NCI-H2107 treated with DMSO at 0.1 percent for 48 hours (cell line): ENCODE measurements around the gene PBX1.

Source experiments
- DNase-seq: peaks from one replicate; lab custom pipeline; 2025; ENCODE audit not compliant: unreplicated experiment; lab: John Stamatoyannopoulos, UW

PBX1 gene

DNA sequence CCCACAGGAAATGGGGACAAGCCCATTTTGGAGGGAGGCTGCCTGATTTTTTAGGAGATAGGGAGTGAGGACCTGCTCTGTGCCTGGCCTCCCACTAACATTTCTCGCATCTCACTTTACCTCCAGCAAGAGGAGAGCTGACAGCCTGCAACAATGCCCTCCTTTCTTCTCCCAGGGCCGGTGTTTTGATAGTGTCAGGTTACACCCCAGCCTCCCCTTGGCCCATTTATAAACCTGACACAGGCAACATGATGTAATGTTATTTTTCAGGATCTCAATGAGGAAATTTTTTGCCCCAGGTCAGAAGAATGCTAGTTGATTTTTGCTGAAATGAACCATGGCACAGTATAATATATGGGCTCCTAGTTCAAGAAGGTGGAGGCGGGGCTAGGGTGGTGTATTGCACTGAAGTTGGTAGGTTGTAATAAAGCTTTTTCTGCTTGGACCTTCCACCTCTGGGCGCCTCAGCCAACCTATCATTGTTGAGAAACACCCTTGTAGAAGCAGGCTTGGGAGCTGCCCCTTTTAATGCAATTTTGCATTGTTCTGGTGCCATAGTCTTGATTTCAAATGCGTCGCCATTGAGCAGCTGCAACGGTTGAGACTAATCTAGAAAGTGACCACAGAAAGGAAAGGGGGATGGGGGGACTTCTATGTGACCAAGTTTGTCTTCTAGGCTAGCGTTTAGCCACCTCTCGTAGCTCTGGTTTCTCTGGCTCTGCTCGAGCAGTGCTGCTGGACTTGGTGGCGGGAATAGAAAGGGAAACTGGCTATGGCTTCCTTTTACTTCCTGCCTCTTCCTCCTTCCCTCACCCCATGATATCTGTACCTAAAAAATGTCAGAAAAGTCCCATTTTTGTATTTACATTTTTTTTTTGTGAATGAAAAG is 53.0 kb downstream of the PBX1 start:
- DNase-seq, result peak; percentile 98

GRCh38 chr1:164613176-164613575 is 54.2 kb downstream of the PBX1 start:
- peak; percentile 68 for DNase-seq

DNA sequence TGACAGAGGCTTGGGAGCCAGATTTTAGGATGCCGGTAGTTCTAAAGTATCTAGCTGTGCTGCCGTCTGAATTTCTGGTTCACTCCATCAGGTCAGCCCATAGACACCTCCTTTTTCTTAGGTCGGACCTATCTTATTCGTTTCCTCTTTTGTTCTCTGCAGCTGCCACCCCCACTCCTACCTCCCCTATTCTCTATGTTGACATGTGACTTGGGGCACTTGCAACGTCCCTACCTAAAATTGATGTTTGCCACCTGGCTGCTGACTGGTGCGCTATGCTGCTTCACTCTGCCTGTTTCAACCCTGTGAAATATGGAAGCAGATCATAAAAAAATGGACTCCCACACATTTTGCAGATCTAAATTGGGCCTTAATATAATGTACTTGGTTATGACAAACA is 55.3 kb downstream of the PBX1 start:
- DNase-seq, result peak; percentile 89

DNA sequence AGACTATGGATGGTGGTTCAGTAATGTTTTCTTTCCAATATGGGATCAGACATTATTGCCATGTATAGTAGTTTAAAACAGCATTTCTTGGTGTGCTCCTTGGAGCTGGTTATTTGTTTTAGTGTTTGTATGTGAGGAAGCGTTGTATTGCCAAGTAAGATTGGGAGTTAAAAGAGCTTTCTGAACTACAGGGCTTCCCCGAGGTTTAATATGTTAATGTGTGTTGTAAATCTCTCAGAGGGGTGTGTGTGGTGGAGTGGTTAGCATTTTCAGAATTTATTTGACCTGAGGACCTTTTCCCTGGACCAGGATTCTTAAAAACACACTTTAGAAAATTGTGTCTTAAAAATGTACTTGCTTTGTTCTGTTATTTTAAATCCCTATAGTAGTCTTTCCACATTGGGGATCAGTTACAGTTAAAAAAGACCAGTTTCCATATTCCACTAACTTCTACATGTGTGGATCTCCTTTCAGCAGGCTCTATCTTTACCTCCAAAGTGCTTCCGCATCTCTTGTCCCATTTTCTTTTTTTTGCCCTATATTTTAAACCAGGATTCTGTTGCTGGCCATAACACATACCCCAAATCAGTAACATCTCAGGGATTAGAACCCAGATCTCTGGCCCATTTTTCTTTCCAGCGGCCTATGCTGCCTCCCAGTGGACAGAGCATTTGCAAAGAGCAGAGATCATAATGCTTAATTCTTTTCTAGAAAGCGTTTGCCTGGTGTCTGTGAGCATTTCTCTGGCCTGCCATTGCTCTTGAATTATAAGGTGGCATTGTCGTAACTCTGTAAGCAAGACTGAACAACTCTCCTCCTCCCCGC is 58.6 kb downstream of the PBX1 start:
- DNase-seq, result peak; percentile 94

DNA sequence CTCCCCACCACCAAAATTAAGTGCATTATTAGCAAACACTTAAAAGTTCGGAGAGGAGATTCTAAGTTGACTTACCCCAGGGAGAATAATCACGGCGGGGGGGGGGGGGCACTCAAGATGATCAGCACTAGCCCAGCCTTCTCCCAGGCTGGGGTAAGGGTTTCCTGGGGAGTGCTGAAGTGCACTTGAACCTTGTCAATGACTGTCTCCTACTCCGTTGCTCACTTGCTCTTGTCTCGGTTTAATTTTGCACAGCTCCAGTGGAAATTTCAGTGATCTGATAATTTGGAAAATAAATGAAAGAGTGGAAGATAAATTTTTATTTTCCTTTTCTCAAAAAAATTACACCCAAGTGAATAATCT is 59.2 kb downstream of the PBX1 start:
- peak; percentile 90 for DNase-seq

DNA sequence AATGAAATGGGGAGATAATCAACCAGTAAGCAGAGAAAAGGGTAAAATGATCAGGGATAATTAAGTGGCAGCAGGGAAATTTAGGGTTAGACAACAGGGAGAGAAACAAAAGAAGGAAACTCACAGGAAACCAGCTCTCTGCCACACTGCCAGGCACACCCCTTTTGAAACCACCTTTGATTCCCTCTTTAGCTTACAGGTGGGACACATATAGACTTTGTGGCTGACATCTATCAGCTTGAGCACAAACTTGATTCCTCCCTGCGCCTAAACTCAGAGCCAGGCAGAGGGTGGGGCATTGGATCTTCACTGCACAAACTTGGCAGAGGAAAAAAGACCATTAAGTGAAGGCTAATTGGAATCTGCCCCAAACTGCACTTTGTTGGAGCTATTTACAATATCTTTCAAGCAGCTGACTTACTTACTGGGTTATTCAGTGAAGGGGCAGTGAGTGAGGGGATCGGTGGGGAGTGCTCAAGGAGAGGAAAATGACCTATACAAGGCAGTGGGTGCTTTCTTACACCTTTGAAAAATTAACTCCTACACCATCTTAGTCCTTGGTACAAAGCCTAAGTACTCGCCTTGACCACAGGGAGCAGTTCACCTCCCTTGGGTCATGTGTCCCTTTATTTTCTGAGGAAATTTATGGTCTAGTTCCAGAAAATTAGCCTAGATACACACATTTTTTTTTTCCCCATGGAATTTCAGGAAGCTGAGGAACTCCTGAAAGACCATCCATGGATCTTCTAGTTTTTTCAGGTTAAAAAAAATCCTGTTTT is 60.2 kb downstream of the PBX1 start:
- peak; percentile 83 for DNase-seq

DNA sequence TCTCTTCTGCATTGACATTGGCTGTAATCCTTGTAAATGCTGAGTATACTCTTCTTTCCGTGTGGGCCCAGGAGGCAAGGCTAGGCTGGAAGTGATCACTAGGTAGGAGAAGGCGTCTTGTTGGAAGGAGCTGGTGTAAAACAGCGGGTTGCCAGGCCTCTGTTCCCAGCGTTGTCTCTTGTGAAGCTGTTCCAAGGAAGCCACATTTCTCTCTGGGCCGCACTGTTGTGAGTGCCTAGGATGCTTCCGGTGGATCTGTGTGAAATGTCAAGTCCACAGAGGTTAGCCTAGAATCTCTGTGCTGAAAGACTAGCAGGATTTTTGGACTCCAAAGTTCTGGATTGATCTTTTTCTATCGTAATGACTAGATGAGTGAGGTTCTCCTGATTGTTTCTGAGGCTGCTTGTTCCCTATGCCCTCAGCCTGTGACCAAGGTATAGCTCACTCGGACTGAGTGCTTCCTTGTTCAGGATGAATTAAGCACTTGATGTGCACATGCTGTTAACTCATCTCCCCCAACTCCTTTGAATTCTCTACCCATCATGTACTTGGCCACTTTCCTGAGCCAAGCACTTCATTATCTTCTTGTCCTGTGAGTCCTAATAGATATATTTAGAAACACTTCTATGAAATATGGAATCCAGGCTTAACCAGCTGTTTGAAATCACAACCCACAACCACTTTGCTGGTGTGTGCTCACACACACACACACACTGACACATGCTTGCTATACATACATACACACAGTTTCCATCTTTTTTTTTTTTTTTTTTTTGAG is 63.3 kb downstream of the PBX1 start:
- DNase-seq, result no peak

GRCh38 chr1:164623805-164624204 is 64.8 kb downstream of the PBX1 start:
- no peak for DNase-seq

DNA sequence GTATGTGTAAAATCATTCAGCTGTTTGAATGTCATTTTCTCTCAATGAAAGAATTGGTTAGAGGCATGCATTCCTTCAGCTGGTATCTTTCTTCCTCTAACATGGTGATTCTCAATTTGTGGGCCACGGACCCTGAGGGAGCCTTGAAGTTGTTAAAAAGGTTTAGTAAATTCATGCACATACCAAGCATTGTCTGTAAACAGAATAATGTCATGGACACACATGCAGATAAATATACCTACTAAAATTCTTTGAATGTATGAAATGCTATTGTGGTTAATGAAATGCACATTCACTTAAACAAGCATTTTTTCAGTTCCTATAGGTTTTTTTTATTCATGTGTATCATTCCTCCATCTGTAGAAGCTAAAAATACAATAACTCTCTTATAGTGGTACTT is 65.4 kb downstream of the PBX1 start:
- DNase-seq, result no peak

GRCh38 chr1:164625004-164625617 is 66.1 kb downstream of the PBX1 start:
- DNase-seq, result no peak

- DNase-seq, result no peak
Measured at GRCh38 chr1:164628772-164629171, 69.8 kb downstream of the PBX1 start.

GRCh38 chr1:164629971-164630370 is 71.0 kb downstream of the PBX1 start:
- no peak for DNase-seq

DNA sequence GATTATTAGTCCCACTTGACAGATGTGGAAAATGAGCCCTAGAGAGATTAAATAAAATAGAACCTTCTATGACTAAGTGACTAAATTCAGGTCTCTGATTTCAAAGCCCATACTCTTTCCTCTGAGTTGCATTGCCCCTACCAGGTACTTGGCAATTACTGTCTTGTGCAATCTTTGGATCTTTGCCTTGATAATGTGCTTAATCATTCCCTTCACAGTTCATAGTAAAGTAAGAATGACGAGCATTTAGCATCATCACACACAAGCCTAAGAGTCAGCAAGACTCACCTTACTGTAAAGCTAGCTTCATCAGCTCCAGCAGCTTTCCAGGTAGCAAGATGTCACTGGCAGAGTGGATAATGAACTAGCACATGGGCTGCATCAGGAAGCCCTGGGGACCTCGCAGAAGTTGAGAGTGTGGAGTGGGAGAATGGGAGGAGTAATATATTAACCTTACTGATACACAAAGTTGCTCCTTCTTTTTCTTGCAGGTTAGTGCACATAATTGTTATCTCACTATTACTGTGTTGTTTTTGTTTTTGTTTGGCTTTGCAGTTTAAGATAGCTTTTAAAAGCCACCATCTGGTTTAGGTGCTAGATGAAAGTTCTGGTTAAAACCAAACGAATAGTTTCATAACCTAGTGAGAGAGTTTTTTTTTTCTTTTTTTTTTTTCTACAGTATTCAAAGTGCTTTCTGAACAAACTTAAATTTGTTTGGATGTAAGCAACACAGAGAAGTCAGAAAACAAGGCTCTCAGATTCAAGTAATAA is 71.8 kb downstream of the PBX1 start:
- DNase-seq, result peak; percentile 38

DNA sequence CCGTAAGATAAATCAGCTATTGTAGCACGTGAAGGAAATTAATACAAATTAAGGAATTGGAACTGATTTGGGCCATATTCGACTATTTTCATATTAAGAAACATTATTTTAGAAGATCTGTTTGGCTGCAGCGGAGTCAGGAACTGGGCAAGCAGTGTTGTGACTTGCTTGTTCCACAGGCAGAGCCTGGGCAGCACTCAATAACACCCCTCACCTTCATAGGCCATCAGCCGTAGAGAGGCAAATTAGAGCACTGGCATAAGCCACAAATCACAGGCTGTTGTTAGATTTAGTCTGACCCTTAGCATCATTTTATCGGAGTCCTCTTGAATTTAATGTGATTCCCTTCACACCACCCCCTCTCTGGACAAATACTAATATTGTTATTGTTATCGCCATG is 72.8 kb downstream of the PBX1 start:
- DNase-seq, result no peak

DNA sequence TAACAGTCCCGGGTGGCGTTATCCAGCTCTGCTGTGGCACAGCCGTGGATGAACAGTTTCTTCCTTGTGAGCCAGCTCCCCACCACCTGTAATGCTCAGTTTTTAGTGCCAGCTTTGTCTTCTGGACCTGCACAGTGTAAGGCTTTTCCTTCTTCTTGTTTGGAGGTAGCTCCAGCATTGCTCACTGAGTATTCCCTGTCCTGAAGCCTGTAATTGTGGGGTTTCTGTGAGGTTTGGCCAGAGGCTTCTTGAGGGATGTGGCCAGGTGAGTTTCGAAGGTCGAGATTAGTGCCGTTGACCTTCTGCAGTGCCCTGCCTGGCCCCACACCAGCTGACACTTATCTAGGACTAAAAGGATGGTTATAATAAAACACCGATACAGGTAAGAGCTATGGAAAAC is 75.0 kb downstream of the PBX1 start:
- peak; percentile 47 for DNase-seq

- peak; percentile 26 for DNase-seq
Measured at GRCh38 chr1:164635059-164635802, 76.2 kb downstream of the PBX1 start.

DNA sequence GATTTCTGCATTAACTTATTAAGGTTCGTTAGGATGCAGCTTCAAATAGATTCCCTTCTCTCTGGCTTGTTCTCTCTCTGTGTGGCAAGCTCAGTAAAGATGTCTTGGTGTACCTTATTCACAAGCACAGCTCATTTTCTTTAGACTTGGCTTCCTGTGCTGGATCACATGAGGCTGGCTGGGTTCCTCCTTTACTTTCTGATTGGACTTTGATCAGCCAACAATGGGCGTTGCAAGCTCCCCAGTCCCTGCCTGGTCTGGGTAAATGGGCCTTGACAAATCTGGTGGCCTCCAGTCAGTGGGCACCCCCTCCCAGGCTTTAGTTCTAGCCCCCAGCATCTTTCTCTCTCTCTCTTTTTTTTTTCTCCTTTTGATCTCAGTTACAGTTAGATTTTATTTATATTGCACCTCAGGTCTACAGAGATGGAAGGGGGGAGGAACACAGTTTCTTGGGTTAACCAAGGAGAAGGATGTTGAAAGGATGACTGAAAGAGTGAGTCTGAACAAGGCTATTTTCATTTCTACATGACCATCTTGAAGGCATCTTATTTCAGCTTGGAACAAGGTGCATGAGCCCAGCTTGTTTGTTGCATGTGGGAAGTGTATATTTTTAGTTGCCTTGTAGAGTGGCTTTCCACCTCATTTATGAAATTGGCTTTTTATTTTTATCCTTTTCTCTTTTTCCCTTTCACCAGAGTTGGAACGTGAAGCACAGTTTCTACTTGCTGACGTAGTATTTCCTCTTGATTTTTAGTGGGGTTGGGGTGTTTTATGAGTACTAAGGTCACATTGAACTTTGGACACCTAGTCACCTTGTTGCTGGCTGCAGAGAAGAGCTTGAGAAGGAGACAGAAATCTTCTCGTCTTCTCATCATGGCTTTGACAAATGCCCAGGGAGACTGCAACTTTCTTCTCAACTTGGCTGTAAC is 77.1 kb downstream of the PBX1 start:
- no peak for DNase-seq

- no peak for DNase-seq
Measured at GRCh38 chr1:164636757-164637156, 77.8 kb downstream of the PBX1 start.
